ENCODE data around the gene CBX3.
"Not testable (repeated sequence)": the region's sequence is repeated elsewhere in the genome, so short reads cannot be mapped to it uniquely, and the experiment has no call there.

The CBX3 gene

GRCh38 chr7:26188206-26188956 lies 13.2 kb upstream of the CBX3 start:
- no peak for DNase-seq

GRCh38 chr7:26188957-26189541 lies 12.5 kb upstream of the CBX3 start:
- DNase-seq, result no peak

GRCh38 chr7:26189697-26190096 lies 11.8 kb upstream of the CBX3 start:
- DNase-seq, result no peak

GRCh38 chr7:26190417-26190869 lies 11.1 kb upstream of the CBX3 start:
- no peak for DNase-seq

GRCh38 chr7:26191233-26191973 lies 10.1 kb upstream of the CBX3 start:
- no peak for DNase-seq

GRCh38 chr7:26191974-26192479 lies 9.5 kb upstream of the CBX3 start:
- no peak for DNase-seq

- peak in 3 of 4 experiments; percentile 43 to 55 (median 44) for DNase-seq
Observed at GRCh38 chr7:26192485-26193087, 9.0 kb upstream of the CBX3 start.

GRCh38 chr7:26193432-26194207 lies 7.9 kb upstream of the CBX3 start:
- DNase-seq, result no peak

- not testable (repeated sequence) for DNase-seq
Observed at GRCh38 chr7:26194764-26195163, 6.8 kb upstream of the CBX3 start.

GRCh38 chr7:26195182-26195581 lies 6.4 kb upstream of the CBX3 start:
- no peak for DNase-seq

GRCh38 chr7:26195867-26196657 lies 5.5 kb upstream of the CBX3 start:
- DNase-seq, result peak in 2 of 4 experiments; percentile 36 to 43

- peak; percentile 55 to 88 (median 74) for DNase-seq
Observed at GRCh38 chr7:26197153-26198115, 4.1 kb upstream of the CBX3 start.

GRCh38 chr7:26198133-26198780 lies 3.3 kb upstream of the CBX3 start:
- DNase-seq, result peak in 3 of 4 experiments; percentile 58 to 69 (median 65)

GRCh38 chr7:26198781-26199169 lies 2.8 kb upstream of the CBX3 start:
- DNase-seq, result no peak

GRCh38 chr7:26199301-26200037 lies 2.1 kb upstream of the CBX3 start:
- DNase-seq, result peak; percentile 57 to 76 (median 68)

- peak; percentile 76 to 88 (median 82) for DNase-seq
Observed at GRCh38 chr7:26200038-26200443, 1.5 kb upstream of the CBX3 start.

GRCh38 chr7:26200444-26201246 lies 900 bp upstream of the CBX3 start, which contains the start of gene HNRNPA2B1:
HNRNPA2B1 (minus strand) TSS chr7:26200746; CDS start chr7:26200577, 169 bp downstream.
- DNase-seq, result peak; percentile 97 to 99 (median 98)

All from suppressor macrophage (primary cell).